ENCODE data around the gene OLFM1. TPM values are rescaled to one million over a fixed set of nuclear protein-coding genes. Genes with fewer than 3 reads are reported as not detected.
"Not testable (repeated sequence)": the region's sequence is repeated elsewhere in the genome, so short reads cannot be mapped to it uniquely, and the experiment has no call there.

OLFM1 gene
- total RNA-seq, 4 donors from 2014 or later, result 13.5 to 32.8 (median 25.6) TPM

- H3K27ac ChIP-seq, result no peak overlapping the region
- 70 to 88% methylated on average over 2 to 3 of the region's 6 CpGs for WGBS, 2 donors (ENCODE audit: low coverage in 1 of 2)
- no peak for ATAC-seq
- TF ChIP-seq EP300 (IDR thresholded peaks at IDR 0.05) (no peak), POLR2A (IDR thresholded peaks at IDR 0.05) (no peak)
- no peaks in the 10 kb centered on the region for H3K36me3 ChIP-seq
- no peaks in the 10 kb centered on the region for H3K4me1 ChIP-seq
- no peaks in the 10 kb centered on the region for H3K9me3 ChIP-seq
- no peak overlapping the region for H3K4me3 ChIP-seq
- peaks cover 81% of the 10 kb centered on the region for H3K27me3 ChIP-seq
These were observed 71.1 kb downstream of the OLFM1 start for GRCh38 chr9:135158564-135158937.

- no peak overlapping the region for H3K4me3 ChIP-seq
- no peaks in the 10 kb centered on the region for H3K9me3 ChIP-seq
- peaks cover 81% of the 10 kb centered on the region for H3K27me3 ChIP-seq
- TF ChIP-seq POLR2A (IDR thresholded peaks at IDR 0.05) (no peak), POLR2AphosphoS5 (IDR thresholded peaks at IDR 0.05) (no peak), EP300 (IDR thresholded peaks at IDR 0.05) (no peak), CTCF (IDR thresholded peaks at IDR 0.05) (no peak)
- 67% methylated on average over 5 of the region's 11 CpGs; no CpG with 5 or more reads in 1 of the 2 donors for WGBS, 2 donors (ENCODE audit: low coverage in 1 of 2)
- ATAC-seq, result no peak
- no peaks in the 10 kb centered on the region for H3K36me3 ChIP-seq
- H3K4me1 ChIP-seq, result no peaks in the 10 kb centered on the region
- no peak overlapping the region for H3K27ac ChIP-seq
These were observed 72.3 kb downstream of the OLFM1 start for GRCh38 chr9:135159801-135160200.

- Histone ChIP-seq H3K36me3 (no peaks in the 10 kb centered on the region), H3K27me3 (peaks cover 81% of the 10 kb centered on the region), H3K27ac (no peak overlapping the region), H3K4me1 (no peaks in the 10 kb centered on the region), H3K4me3 (no peak overlapping the region), H3K9me3 (no peaks in the 10 kb centered on the region)
- ATAC-seq, result no peak
- 56 to 65% methylated on average over 3 to 7 of the region's 7 CpGs for WGBS, 2 donors (ENCODE audit: low coverage in 1 of 2)
- no peak for TF ChIP-seq POLR2A (IDR thresholded peaks at IDR 0.05)
- TF ChIP-seq EP300 (IDR thresholded peaks at IDR 0.05), result no peak
- TF ChIP-seq POLR2AphosphoS5 (IDR thresholded peaks at IDR 0.05), result no peak
- TF ChIP-seq CTCF (IDR thresholded peaks at IDR 0.05), result no peak
These were observed 73.4 kb downstream of the OLFM1 start for GRCh38 chr9:135160862-135161261.

- 73 to 80% methylated on average over 2 to 6 of the region's 15 CpGs for WGBS, 2 donors (ENCODE audit: low coverage in 1 of 2)
- not testable (repeated sequence) for H3K27ac ChIP-seq, H3K9me3 ChIP-seq, H3K4me3 ChIP-seq, H3K4me1 ChIP-seq, ATAC-seq, H3K36me3 ChIP-seq
- H3K27me3 ChIP-seq, result peaks cover 89% of the 10 kb centered on the region
These were observed 75.1 kb downstream of the OLFM1 start for GRCh38 chr9:135162599-135162998.

GRCh38 chr9:135163023-135163780 is 75.7 kb downstream of the OLFM1 start:
- Histone ChIP-seq H3K36me3 (no peaks in the 10 kb centered on the region), H3K9me3 (no peaks in the 10 kb centered on the region), H3K27me3 (peaks cover 89% of the 10 kb centered on the region), H3K4me3 (no peak overlapping the region), H3K27ac (no peak overlapping the region), H3K4me1 (no peaks in the 10 kb centered on the region)
- 63 to 79% methylated on average over 2 to 9 of the region's 11 CpGs for WGBS, 2 donors (ENCODE audit: low coverage in 1 of 2)
- TF ChIP-seq CTCF (IDR thresholded peaks at IDR 0.05), result no peak
- TF ChIP-seq EP300 (IDR thresholded peaks at IDR 0.05), result no peak
- TF ChIP-seq POLR2AphosphoS5 (IDR thresholded peaks at IDR 0.05), result no peak
- TF ChIP-seq POLR2A (IDR thresholded peaks at IDR 0.05), result no peak
- no peak for ATAC-seq

GRCh38 chr9:135164036-135164435 is 76.6 kb downstream of the OLFM1 start:
- no peaks in the 10 kb centered on the region for H3K36me3 ChIP-seq
- H3K27me3 ChIP-seq, result peaks cover 89% of the 10 kb centered on the region
- no peak overlapping the region for H3K27ac ChIP-seq
- no peak overlapping the region for H3K4me3 ChIP-seq
- H3K4me1 ChIP-seq, result no peaks in the 10 kb centered on the region
- H3K9me3 ChIP-seq, result no peaks in the 10 kb centered on the region
- no peak for ATAC-seq
- WGBS, 2 donors (ENCODE audit: low coverage in 1 of 2), result no CpG with 5 or more reads among the region's 11 CpGs
- TF ChIP-seq POLR2A (IDR thresholded peaks at IDR 0.05) (no peak), EP300 (IDR thresholded peaks at IDR 0.05) (no peak), CTCF (IDR thresholded peaks at IDR 0.05) (no peak), POLR2AphosphoS5 (IDR thresholded peaks at IDR 0.05) (no peak)
